SJSA1 (cell line): ENCODE data around the gene PLD1. TPM values are rescaled to one million over a fixed set of nuclear protein-coding genes. Genes with fewer than 3 reads are reported as not detected.
"Not testable (repeated sequence)": the region's sequence is repeated elsewhere in the genome, so short reads cannot be mapped to it uniquely, and the experiment has no call there.

Source experiments
- DNase-seq, 2 experiments: peaks; one replicate each; pipeline ENCODE4 v3.0.0-alpha.2; 2015 to 2020; ENCODE audit warnings: low spot score in 2 of 2, low read depth in 1 of 2
- H3K27ac ChIP-seq: fragments of 250-450 bp; sonication (Bioruptor Pico); 2 replicates; pipeline ENCODE4 v1.5.1; 2020; ENCODE audit warnings: mild to moderate bottlenecking, moderate library complexity
- H3K27me3 ChIP-seq: fragments of 250-450 bp; sonication (Bioruptor Pico); replicated peaks from 2 replicates; pipeline ENCODE4 v1.5.1; 2020; ENCODE audit warnings: mild to moderate bottlenecking, moderate library complexity
- H3K36me3 ChIP-seq: fragments of 250-450 bp; sonication (Bioruptor Pico); 2 replicates; pipeline ENCODE4 v1.5.1; 2020; ENCODE audit warnings: mild to moderate bottlenecking
- H3K4me1 ChIP-seq: fragments of 250-450 bp; sonication (Bioruptor Pico); replicated peaks from 2 replicates; pipeline ENCODE4 v1.6.1; 2021; ENCODE audit warnings: mild to moderate bottlenecking
- H3K4me3 ChIP-seq: fragments of 250-450 bp; sonication (Bioruptor Pico); 2 replicates; pipeline ENCODE4 v1.5.1; 2020; ENCODE audit warnings: mild to moderate bottlenecking
- H3K9me3 ChIP-seq: fragments of 250-450 bp; sonication (Bioruptor Pico); replicated peaks from 2 replicates; pipeline ENCODE4 v1.5.1; 2020; ENCODE audit warnings: mild to moderate bottlenecking
- total RNA-seq: library from RNA; depleted of rRNA; stranded (reverse); fragments of >200 nt; shearing (Covaris generic); gene quantifications from 2 replicates; pipeline ENCODE4 v1.2.3, GENCODE V29; 2014

PLD1 gene
- total RNA-seq, 1 experiment from 2014 or later: 3.3 TPM

GRCh38 chr3:171757361-171758034 is 52.8 kb downstream of the PLD1 start:
- Histone ChIP-seq H3K4me3 (no peak overlapping the region), H3K36me3 (no peaks in the 10 kb centered on the region), H3K27ac (no peak overlapping the region), H3K27me3 (no peaks in the 10 kb centered on the region), H3K4me1 (no peaks in the 10 kb centered on the region), H3K9me3 (no peaks in the 10 kb centered on the region)
- no peak for DNase-seq

GRCh38 chr3:171755656-171756055 is 54.6 kb downstream of the PLD1 start:
- Histone ChIP-seq H3K36me3 (no peaks in the 10 kb centered on the region), H3K9me3 (no peaks in the 10 kb centered on the region), H3K4me1 (no peaks in the 10 kb centered on the region), H3K27ac (no peak overlapping the region), H3K27me3 (no peaks in the 10 kb centered on the region), H3K4me3 (no peak overlapping the region)
- no peak for DNase-seq

- H3K27ac ChIP-seq: no peak overlapping the region
- no peak overlapping the region for H3K4me3 ChIP-seq
- no peak for DNase-seq
- H3K4me1 ChIP-seq: no peaks in the 10 kb centered on the region
- H3K9me3 ChIP-seq: no peaks in the 10 kb centered on the region
- no peaks in the 10 kb centered on the region for H3K36me3 ChIP-seq
- H3K27me3 ChIP-seq: no peaks in the 10 kb centered on the region
These were observed 55.2 kb downstream of the PLD1 start for GRCh38 chr3:171755015-171755589.

GRCh38 chr3:171753665-171754408 is 56.4 kb downstream of the PLD1 start:
- no peaks in the 10 kb centered on the region for H3K4me1 ChIP-seq
- no peak overlapping the region for H3K27ac ChIP-seq
- no peaks in the 10 kb centered on the region for H3K9me3 ChIP-seq
- no peak for DNase-seq
- H3K4me3 ChIP-seq: no peak overlapping the region
- H3K27me3 ChIP-seq: no peaks in the 10 kb centered on the region
- H3K36me3 ChIP-seq: no peaks in the 10 kb centered on the region

- no peak overlapping the region for H3K27ac ChIP-seq
- H3K4me1 ChIP-seq: no peaks in the 10 kb centered on the region
- no peak for DNase-seq
These were observed 57.2 kb downstream of the PLD1 start for GRCh38 chr3:171753025-171753472.

GRCh38 chr3:171752329-171752728 is 58.0 kb downstream of the PLD1 start:
- DNase-seq: no peak
- Histone ChIP-seq H3K27ac (no peak overlapping the region), H3K36me3 (no peaks in the 10 kb centered on the region), H3K4me3 (no peak overlapping the region), H3K27me3 (no peaks in the 10 kb centered on the region), H3K4me1 (no peaks in the 10 kb centered on the region), H3K9me3 (no peaks in the 10 kb centered on the region)

More at GRCh38 chr3:171753025-171753472, 57.2 kb downstream of the PLD1 start:
- no peaks in the 10 kb centered on the region for H3K9me3 ChIP-seq
- no peaks in the 10 kb centered on the region for H3K36me3 ChIP-seq
- no peaks in the 10 kb centered on the region for H3K27me3 ChIP-seq
- H3K4me3 ChIP-seq: no peak overlapping the region

GRCh38 chr3:171749124-171749523 is 61.2 kb downstream of the PLD1 start:
- no peaks in the 10 kb centered on the region for H3K27me3 ChIP-seq
- DNase-seq: no peak
- H3K27ac ChIP-seq: no peak overlapping the region
- no peaks in the 10 kb centered on the region for H3K4me1 ChIP-seq
- H3K4me3 ChIP-seq: no peak overlapping the region
- no peaks in the 10 kb centered on the region for H3K36me3 ChIP-seq
- H3K9me3 ChIP-seq: no peaks in the 10 kb centered on the region

- Histone ChIP-seq H3K4me1 (no peaks in the 10 kb centered on the region), H3K9me3 (no peaks in the 10 kb centered on the region), H3K4me3 (no peak overlapping the region), H3K27me3 (no peaks in the 10 kb centered on the region), H3K27ac (no peak overlapping the region), H3K36me3 (no peaks in the 10 kb centered on the region)
- no peak for DNase-seq
These were observed 62.0 kb downstream of the PLD1 start for GRCh38 chr3:171748064-171748924.

- Histone ChIP-seq H3K4me1 (no peaks in the 10 kb centered on the region), H3K27ac (no peak overlapping the region), H3K36me3 (no peaks in the 10 kb centered on the region), H3K9me3 (no peaks in the 10 kb centered on the region), H3K27me3 (no peaks in the 10 kb centered on the region), H3K4me3 (no peak overlapping the region)
- no peak for DNase-seq
These were observed 62.9 kb downstream of the PLD1 start for GRCh38 chr3:171747223-171747920.

GRCh38 chr3:171746320-171747222 is 63.7 kb downstream of the PLD1 start:
- H3K9me3 ChIP-seq, H3K27me3 ChIP-seq, H3K36me3 ChIP-seq: not testable (repeated sequence)

GRCh38 chr3:171745577-171746319 is 64.5 kb downstream of the PLD1 start:
- H3K27me3 ChIP-seq: no peaks in the 10 kb centered on the region
- DNase-seq: no peak
- no peaks in the 10 kb centered on the region for H3K4me1 ChIP-seq
- H3K36me3 ChIP-seq: no peaks in the 10 kb centered on the region
- no peak overlapping the region for H3K27ac ChIP-seq
- H3K4me3 ChIP-seq: no peak overlapping the region
- H3K9me3 ChIP-seq: no peaks in the 10 kb centered on the region

More at GRCh38 chr3:171746320-171747222, 63.7 kb downstream of the PLD1 start:
- not testable (repeated sequence) for DNase-seq, H3K4me1 ChIP-seq, H3K4me3 ChIP-seq, H3K27ac ChIP-seq
